H1 (cell line): ENCODE measurements around the gene CPEB1. TPM values are rescaled to one million over a fixed set of nuclear protein-coding genes. Genes with fewer than 3 reads are reported as not detected.
A peak's percentile ranks its signal among the peaks of the same experiment; 100 is the strongest.

ENCODE experiments used
- CTCF ChIA-PET: fragments of 300-600 bp; sonication (Branson Sonifier 250); formaldehyde crosslinking; loops from one replicate; lab custom pipeline; 2021; ENCODE audit not compliant: partially characterized antibody; lab: Charles Lee
- POLR2A ChIA-PET: fragments of 300-600 bp; sonication (Branson Sonifier 250); formaldehyde crosslinking; loops from one replicate; lab custom pipeline; 2021; ENCODE audit warnings: inconsistent platforms; ENCODE audit not compliant: partially characterized antibody; lab: Charles Lee
- DNase-seq, 2 experiments: peaks; one replicate each; pipeline versions ENCODE4 v3.0.0 to v3.0.0-alpha.2; 2010 to 2022; ENCODE audit warnings: low spot score in 2 of 2, low read depth in 1 of 2, mixed read lengths in 1 of 2
- FAIRE-seq: peaks from 2 replicates; lab custom pipeline; 2011; peaks lifted over from hg19 to GRCh38; lab: Jason Lieb, UNC
- H2AFZ ChIP-seq: 2 replicates; pipeline ENCODE4 v1.8.1; 2012; ENCODE audit warnings: low read length, inconsistent platforms
- H2AK5ac ChIP-seq: 2 replicates; pipeline ENCODE4 v1.6.1; 2013; ENCODE audit warnings: low read depth, low read length
- H2BK120ac ChIP-seq: replicated peaks from 2 replicates; pipeline ENCODE3; 2013; ENCODE audit warnings: low read depth, low read length, inconsistent platforms
- H2BK12ac ChIP-seq: 2 replicates; pipeline ENCODE4 v1.6.1; 2013; ENCODE audit warnings: low read depth, low read length
- H2BK15ac ChIP-seq: 2 replicates; pipeline ENCODE4 v1.6.1; 2013; ENCODE audit warnings: low read length
- H2BK20ac ChIP-seq: 2 replicates; pipeline ENCODE4 v1.6.1; 2013; ENCODE audit warnings: low read length
- H2BK5ac ChIP-seq: 2 replicates; pipeline ENCODE4 v1.6.1; 2013; ENCODE audit warnings: low read depth, low read length
- H3K14ac ChIP-seq: 2 replicates; pipeline ENCODE4 v1.6.1; 2013; ENCODE audit warnings: inconsistent platforms; ENCODE audit not compliant: insufficient read length
- H3K18ac ChIP-seq: 2 replicates; pipeline ENCODE4 v1.6.1; 2013; ENCODE audit warnings: low read length; ENCODE audit errors: extremely low read depth
- H3K23ac ChIP-seq: 2 replicates; pipeline ENCODE4 v1.6.1; 2013; ENCODE audit warnings: inconsistent platforms; ENCODE audit not compliant: insufficient read length
- H3K23me2 ChIP-seq: 2 replicates; pipeline ENCODE4 v1.6.1; 2013; ENCODE audit warnings: low read depth, low read length
- H3K27ac ChIP-seq: 2 replicates; pipeline ENCODE4 v1.6.1; 2011; ENCODE audit warnings: low read depth, low read length, inconsistent platforms
- H3K27me3 ChIP-seq, 4 experiments: replicated peaks in 1 of 4; 1 replicate in 1 of 4; 2 replicates in 3 of 4; pipeline versions ENCODE4 v1.6.1 to v1.8.1; 2011 to 2013; ENCODE audit warnings: low read length in 3 of 4, mild to moderate bottlenecking in 3 of 4, inconsistent platforms in 2 of 4, mixed read lengths in 2 of 4, moderate library complexity in 1 of 4; ENCODE audit not compliant: control insufficient read depth in 3 of 4, insufficient read depth in 3 of 4; ENCODE audit errors: extremely low read depth in 1 of 4
- H3K36me3 ChIP-seq, 4 experiments: 2 replicates each; pipeline versions ENCODE4 v1.6.1 to v1.8.1; 2011 to 2013; ENCODE audit warnings: mild to moderate bottlenecking in 4 of 4, low read length in 3 of 4, moderate library complexity in 2 of 4, control low read depth in 1 of 4, inconsistent platforms in 1 of 4; ENCODE audit not compliant: insufficient read depth in 4 of 4, control insufficient read depth in 2 of 4
- H3K4ac ChIP-seq: replicated peaks from 2 replicates; pipeline ENCODE3; 2013; ENCODE audit warnings: low read length, low read depth, mixed read lengths, inconsistent platforms; ENCODE audit not compliant: insufficient read length
- H3K4me1 ChIP-seq, 4 experiments: replicated peaks in 1 of 4; 1 replicate in 1 of 4; 2 replicates in 3 of 4; pipeline versions ENCODE4 v1.6.1 to v1.8.1; 2011 to 2013; ENCODE audit warnings: low read length in 3 of 4, inconsistent platforms in 2 of 4, mixed read lengths in 1 of 4; ENCODE audit not compliant: insufficient read depth in 4 of 4, control insufficient read depth in 3 of 4
- H3K4me2 ChIP-seq, 2 experiments: 2 replicates each; pipeline versions ENCODE4 v1.6.1 to v1.8.1; 2011 to 2013; ENCODE audit warnings: low read depth in 2 of 2, low read length in 2 of 2, control low read depth in 1 of 2, inconsistent platforms in 1 of 2, mild to moderate bottlenecking in 1 of 2; ENCODE audit not compliant: insufficient read depth in 1 of 2
- H3K4me3 ChIP-seq, 4 experiments: fragments of 200-600, 300-600 bp in 1 of 4; sonication (generic), shearing (Covaris generic), sonication (Bioruptor Twin) in 1 of 4; 2 replicates each; pipeline versions ENCODE4 v1.5.1 to v1.8.1; 2011 to 2016; ENCODE audit warnings: low read length in 4 of 4, low read depth in 3 of 4, control low read depth in 2 of 4, inconsistent platforms in 2 of 4, mild to moderate bottlenecking in 2 of 4, mixed read lengths in 1 of 4, moderate library complexity in 1 of 4; ENCODE audit not compliant: insufficient read depth in 2 of 4; ENCODE audit errors: extremely low read depth in 1 of 4
- H3K56ac ChIP-seq: replicated peaks from 2 replicates; pipeline ENCODE3; 2013; ENCODE audit warnings: low read depth, mild to moderate bottlenecking, mixed read lengths, low read length, inconsistent platforms; ENCODE audit not compliant: insufficient read length
- H3K79me1 ChIP-seq: 2 replicates; pipeline ENCODE4 v1.6.1; 2013; ENCODE audit warnings: low read depth, low read length, control low read depth
- H3K79me2 ChIP-seq, 2 experiments: 2 replicates each; pipeline versions ENCODE4 v1.6.1 to v1.8.1; 2012 to 2013; ENCODE audit warnings: low read length in 2 of 2, mild to moderate bottlenecking in 2 of 2, inconsistent platforms in 1 of 2; ENCODE audit not compliant: insufficient read depth in 2 of 2, control insufficient read depth in 1 of 2
- H3K9ac ChIP-seq, 4 experiments: replicated peaks in 1 of 4; 1 replicate in 1 of 4; 2 replicates in 3 of 4; pipeline versions ENCODE4 v1.6.1 to v1.8.1; 2011 to 2013; ENCODE audit warnings: low read depth in 3 of 4, low read length in 3 of 4, control low read depth in 2 of 4, mild to moderate bottlenecking in 2 of 4, moderate library complexity in 2 of 4, inconsistent platforms in 1 of 4; ENCODE audit errors: extremely low read depth in 1 of 4
- H3K9me3 ChIP-seq, 2 experiments: 2 replicates each; pipeline versions ENCODE4 v1.6.1 to v1.8.1; 2012 to 2013; ENCODE audit warnings: mild to moderate bottlenecking in 2 of 2, moderate library complexity in 2 of 2, control low read depth in 1 of 2, inconsistent platforms in 1 of 2, low read depth in 1 of 2, low read length in 1 of 2, mixed read lengths in 1 of 2; ENCODE audit not compliant: insufficient read depth in 2 of 2
- H4K20me1 ChIP-seq, 2 experiments: replicated peaks in 1 of 2; 2 replicates each; pipeline versions ENCODE3 to v1.8.1; 2011 to 2013; ENCODE audit warnings: inconsistent platforms in 2 of 2, low read length in 2 of 2, mild to moderate bottlenecking in 1 of 2; ENCODE audit not compliant: insufficient read depth in 2 of 2, control insufficient read depth in 1 of 2
- H4K5ac ChIP-seq: 2 replicates; pipeline ENCODE4 v1.6.1; 2013; ENCODE audit warnings: low read length, low read depth, mixed read lengths, inconsistent platforms; ENCODE audit not compliant: insufficient read length
- H4K8ac ChIP-seq: 2 replicates; pipeline ENCODE4 v1.8.0; 2013; ENCODE audit warnings: mild to moderate bottlenecking, moderate library complexity, low read length, inconsistent platforms; ENCODE audit not compliant: insufficient read depth; ENCODE audit errors: extremely low read depth
- H4K91ac ChIP-seq: replicated peaks from 2 replicates; pipeline ENCODE3; 2013; ENCODE audit warnings: low read length, mixed read lengths, inconsistent platforms; ENCODE audit not compliant: insufficient read length
- BCL11A ChIP-seq, 2 experiments: IDR thresholded peaks; one replicate each; pipeline ENCODE4 v1.6.1; 2011; ENCODE audit warnings: low read depth in 2 of 2, low read length in 2 of 2, mild to moderate bottlenecking in 2 of 2
- EZH2 ChIP-seq: fragments of 200-600 bp; sonication (generic); IDR thresholded peaks from 2 replicates; pipeline ENCODE4 v1.7.1; 2012; ENCODE audit warnings: low read depth, mild to moderate bottlenecking, moderate library complexity, low read length, inconsistent platforms; ENCODE audit not compliant: severe bottlenecking
- KDM1A ChIP-seq: fragments of 200-600, 300-600 bp; sonication (generic); IDR thresholded peaks from 2 replicates; pipeline ENCODE4 v1.7.1; 2016; ENCODE audit warnings: mild to moderate bottlenecking, low read length, borderline replicate concordance
- KDM5A ChIP-seq: fragments of 200-600 bp; IDR thresholded peaks from 2 replicates; pipeline ENCODE4 v1.7.1; 2012; ENCODE audit warnings: mild to moderate bottlenecking, low read length, inconsistent platforms, mixed read lengths
- POU5F1 ChIP-seq: IDR thresholded peaks from 2 replicates; pipeline ENCODE4 v1.6.1; 2011; ENCODE audit warnings: low read depth, mild to moderate bottlenecking, low read length, moderate library complexity
- SRF ChIP-seq: IDR thresholded peaks from 2 replicates; pipeline ENCODE4 v1.6.1; 2011; ENCODE audit warnings: mild to moderate bottlenecking, low read depth, low read length, moderate library complexity
- TCF12 ChIP-seq: IDR thresholded peaks from 2 replicates; pipeline ENCODE4 v1.6.1; 2011; ENCODE audit warnings: low read depth, mild to moderate bottlenecking, low read length
- ZNF274 ChIP-seq: IDR thresholded peaks from 2 replicates; pipeline ENCODE4 v1.7.0; 2012; ENCODE audit warnings: low read length, borderline replicate concordance; ENCODE audit errors: extremely low read depth
- WGBS, 2 experiments: shearing (Covaris generic) in 1 of 2; methylation state at CpG; one replicate each; pipeline versions ENCODE4 v1.1.6 to v1.1.7; 2013 to 2015; ENCODE audit warnings: low lambda C conversion rate in 2 of 2, mixed read lengths in 2 of 2, inconsistent platforms in 1 of 2, low coverage in 1 of 2, missing lambda C conversion rate in 1 of 2; ENCODE audit not compliant: insufficient replicate concordance in 2 of 2, insufficient coverage in 1 of 2, insufficient read length in 1 of 2; ENCODE audit errors: extremely low coverage in 1 of 2, missing lambda C conversion rate in 1 of 2; 5-methylcytosine and 5-hydroxymethylcytosine counted together
- polyA plus RNA-seq, 7 experiments: library from polyadenylated mRNA; depleted of rRNA in 3 of 7; stranded (reverse) in 5 of 7; unstranded in 2 of 7; fragments of >200 nt in 5 of 7; fragments of 200-250 nt in 2 of 7; gene quantifications; 1 replicate in 5 of 7; 2 replicates in 1 of 7; 4 replicates in 1 of 7; pipeline versions ENCODE4 v1.2.1 to v1.2.3, GENCODE V29; 2011 to 2013; ENCODE audit warnings: missing spikeins in 2 of 7, mixed read lengths in 2 of 7
- total RNA-seq: library from RNA; stranded (reverse); fragmentation: NEBNext Ultra II Directional; extraction: Animal tissue kit (Norgen Biotek cat#: 25700); gene quantifications from 2 replicates; pipeline ENCODE4 v1.2.1, GENCODE V29; 2021

Gene CPEB1
- total and polyA plus RNA-seq, 2 of the 8 experiments (the other 6 are each of a cell fraction or from before 2014, with no cell fraction given) = 4.4 to 4.5 TPM

GRCh38 chr15:82680200-82681102 is 33.3 kb upstream of the CPEB1 start:
- FAIRE-seq = no peak
- TF ChIP-seq SRF (no peak), KDM1A (no peak), KDM5A (no peak), ZNF274 (no peak), EZH2 (no peak), POU5F1 (no peak), TCF12 (peak; percentile 42; the same call in 1 of the 2 replicates), BCL11A (IDR thresholded peaks at IDR 0.05; ENCODE audit: low read depth in 2 of 2, low read length in 2 of 2) (no peak)

More at GRCh38 chr15:82680200-82681102, 33.3 kb upstream of the CPEB1 start:
- H3K9me3 ChIP-seq = no peaks in the 10 kb centered on the region
- H3K79me2 ChIP-seq = no peaks in the 10 kb centered on the region
- H2BK5ac ChIP-seq = peak overlapping the region; percentile 84
- peaks cover 15% of the 10 kb centered on the region; the same call in 1 of the 2 replicates for H3K23me2 ChIP-seq
- H3K36me3 ChIP-seq = no peaks in the 10 kb centered on the region
- peak overlapping the region; percentile 85 for H3K18ac ChIP-seq
- H3K4ac ChIP-seq = peak overlapping the region; percentile 8
- peaks cover 0 to 10% (median 3%) of the 10 kb centered on the region in 4 experiments; a peak in 4 of 7 replicates for H3K27me3 ChIP-seq
- peak overlapping the region; percentile 87 for H4K91ac ChIP-seq
- no peak overlapping the region for H3K23ac ChIP-seq
- peak overlapping the region; percentile 97; the same call in 1 of the 2 replicates for H2BK15ac ChIP-seq
- H3K4me1 ChIP-seq = peaks cover 0 to 8% (median 3%) of the 10 kb centered on the region in 4 experiments; a peak in 4 of 7 replicates
- no peak overlapping the region for H3K14ac ChIP-seq
- ChIA-PET POLR2A (interaction anchor here (1.0 to 2.6 kb wide), 15 partner anchors 13 to 148 kb away, joined by 3 to 15 read pairs (median 5); partner anchors contain the start of genes AP3B2 and RPS17), CTCF (interaction anchor here (0.9 to 1.5 kb wide), 10 partner anchors 8 to 150 kb away, joined by 3 to 6 read pairs (median 4); partner anchors contain the start of gene CPEB1)
- peak overlapping the region; percentile 61 to 76 (median 71) for H3K4me3 ChIP-seq
- H3K27ac ChIP-seq = peak overlapping the region; percentile 76
- peak overlapping the region; percentile 33; the same call in 1 of the 2 replicates for H2AK5ac ChIP-seq
- H2AFZ ChIP-seq = peak overlapping the region; percentile 97; the same call in 1 of the 2 replicates
- H4K5ac ChIP-seq = peak overlapping the region; percentile 76
- H4K20me1 ChIP-seq = no peaks in the 10 kb centered on the region
- peak overlapping the region; percentile 52 for H3K56ac ChIP-seq
- H2BK20ac ChIP-seq = no peak overlapping the region; the same call in 1 of the 2 replicates
- peak overlapping the region; percentile 94 for H4K8ac ChIP-seq
- peak overlapping the region in 3 of 4 experiments; percentile 49 to 82 (median 52); a peak in 6 of 7 replicates for H3K9ac ChIP-seq
- H3K79me1 ChIP-seq = no peaks in the 10 kb centered on the region
- no peak overlapping the region for H2BK120ac ChIP-seq
- peak overlapping the region; percentile 75; the same call in 1 of the 2 replicates for H2BK12ac ChIP-seq
- WGBS, 2 experiments = 6% methylated on average over 59 of the region's 76 CpGs; no CpG with 5 or more reads in 1 of the 2 experiments
- peak; percentile 82 to 88 for DNase-seq
- peak overlapping the region; percentile 92 to 99 for H3K4me2 ChIP-seq
